Measurements from ENCODE around the gene GPD1.
"Not testable (repeated sequence)": the region's sequence is repeated elsewhere in the genome, so short reads cannot be mapped to it uniquely, and the experiment has no call there.

The GPD1 gene

GRCh38 chr12:50151047-50151687 is 47.4 kb downstream of the GPD1 start:
- Histone ChIP-seq H3K27me3 (ENCODE audit: insufficient read depth, low read length, poor library complexity, severe bottlenecking) (no peaks in the 10 kb centered on the region), H3K9me3 (ENCODE audit: insufficient read depth, low read depth, low read length) (no peaks in the 10 kb centered on the region), H3K4me3 (ENCODE audit: low read length, poor library complexity, severe bottlenecking) (no peak overlapping the region), H3K4me2 (ENCODE audit: low read depth, low read length, poor library complexity, severe bottlenecking) (no peak overlapping the region), H3K79me2 (ENCODE audit: insufficient read depth, low read length) (peaks cover 38% of the 10 kb centered on the region), H3F3A (ENCODE audit: low read depth) (no peaks in the 10 kb centered on the region), H3K9me2 (replicated peaks; ENCODE audit: low read depth, low read length) (no peaks in the 10 kb centered on the region), H3K9ac (ENCODE audit: low read depth, low read length, poor library complexity, severe bottlenecking) (no peak overlapping the region), H2AFZ (ENCODE audit: low read length) (no peak overlapping the region), H3K4me1 (ENCODE audit: insufficient read depth, low read length, poor library complexity, severe bottlenecking) (peaks cover 4% of the 10 kb centered on the region), H3K36me3 (ENCODE audit: insufficient read depth, low read length) (no peaks in the 10 kb centered on the region; the same call in 1 of the 2 replicates), H4K20me1 (ENCODE audit: insufficient read depth, low read length, poor library complexity, severe bottlenecking) (no peaks in the 10 kb centered on the region)
- no peak for TF ChIP-seq EZH2phosphoT487 (IDR thresholded peaks at IDR 0.05; ENCODE audit: borderline replicate concordance)
- TF ChIP-seq, protein P1, sequence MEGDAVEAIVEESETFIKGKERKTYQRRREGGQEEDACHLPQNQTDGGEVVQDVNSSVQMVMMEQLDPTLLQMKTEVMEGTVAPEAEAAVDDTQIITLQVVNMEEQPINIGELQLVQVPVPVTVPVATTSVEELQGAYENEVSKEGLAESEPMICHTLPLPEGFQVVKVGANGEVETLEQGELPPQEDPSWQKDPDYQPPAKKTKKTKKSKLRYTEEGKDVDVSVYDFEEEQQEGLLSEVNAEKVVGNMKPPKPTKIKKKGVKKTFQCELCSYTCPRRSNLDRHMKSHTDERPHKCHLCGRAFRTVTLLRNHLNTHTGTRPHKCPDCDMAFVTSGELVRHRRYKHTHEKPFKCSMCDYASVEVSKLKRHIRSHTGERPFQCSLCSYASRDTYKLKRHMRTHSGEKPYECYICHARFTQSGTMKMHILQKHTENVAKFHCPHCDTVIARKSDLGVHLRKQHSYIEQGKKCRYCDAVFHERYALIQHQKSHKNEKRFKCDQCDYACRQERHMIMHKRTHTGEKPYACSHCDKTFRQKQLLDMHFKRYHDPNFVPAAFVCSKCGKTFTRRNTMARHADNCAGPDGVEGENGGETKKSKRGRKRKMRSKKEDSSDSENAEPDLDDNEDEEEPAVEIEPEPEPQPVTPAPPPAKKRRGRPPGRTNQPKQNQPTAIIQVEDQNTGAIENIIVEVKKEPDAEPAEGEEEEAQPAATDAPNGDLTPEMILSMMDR (conservative IDR thresholded peaks at IDR 0.05; ENCODE audit: low read length) = no peak

DNA sequence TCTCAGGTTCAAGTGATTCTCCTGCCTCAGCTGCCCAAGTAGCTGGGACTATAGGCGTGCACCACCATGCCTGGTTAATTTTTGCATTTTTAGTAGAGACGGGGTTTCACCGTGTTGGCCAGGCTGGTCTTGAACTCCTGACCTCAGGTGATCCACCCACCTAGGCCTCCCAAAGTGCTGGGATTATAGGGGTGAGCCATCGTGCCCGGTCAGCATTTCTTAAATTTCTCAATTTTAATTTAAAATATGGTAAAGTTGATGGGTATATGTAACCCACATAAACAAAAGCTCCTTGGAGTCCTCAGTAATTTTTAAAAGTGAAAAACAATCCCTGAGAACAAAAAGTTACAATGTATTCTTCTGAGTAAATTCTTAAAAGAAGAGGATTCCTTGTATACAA is 51.1 kb downstream of the GPD1 start:
- H2AFZ ChIP-seq (ENCODE audit: low read length); H3K36me3 ChIP-seq (ENCODE audit: insufficient read depth, low read length); H3K4me1 ChIP-seq (ENCODE audit: insufficient read depth, low read length, poor library complexity, severe bottlenecking); H3K9me2 ChIP-seq (replicated peaks; ENCODE audit: low read depth, low read length); H3K9ac ChIP-seq (ENCODE audit: low read depth, low read length, poor library complexity, severe bottlenecking); H3K4me2 ChIP-seq (ENCODE audit: low read depth, low read length, poor library complexity, severe bottlenecking); H3F3A ChIP-seq (ENCODE audit: low read depth); H3K9me3 ChIP-seq (ENCODE audit: insufficient read depth, low read depth, low read length); H3K4me3 ChIP-seq (ENCODE audit: low read length, poor library complexity, severe bottlenecking); H4K20me1 ChIP-seq (ENCODE audit: insufficient read depth, low read length, poor library complexity, severe bottlenecking); H3K27me3 ChIP-seq (ENCODE audit: insufficient read depth, low read length, poor library complexity, severe bottlenecking): not testable (repeated sequence)
- H3K79me2 ChIP-seq (ENCODE audit: insufficient read depth, low read length) = peaks cover 61% of the 10 kb centered on the region

GRCh38 chr12:50156641-50157040 is 52.8 kb downstream of the GPD1 start:
- H3K9me2 ChIP-seq (replicated peaks; ENCODE audit: low read depth, low read length) = no peaks in the 10 kb centered on the region
- H3K4me3 ChIP-seq (ENCODE audit: low read length, poor library complexity, severe bottlenecking) = no peak overlapping the region
- peaks cover 13% of the 10 kb centered on the region for H4K20me1 ChIP-seq (ENCODE audit: insufficient read depth, low read length, poor library complexity, severe bottlenecking)
- no peak for TF ChIP-seq EZH2phosphoT487 (IDR thresholded peaks at IDR 0.05; ENCODE audit: borderline replicate concordance)
- TF ChIP-seq, protein P1 (conservative IDR thresholded peaks at IDR 0.05; ENCODE audit: low read length) = no peak
- H3K9me3 ChIP-seq (ENCODE audit: insufficient read depth, low read depth, low read length) = no peaks in the 10 kb centered on the region
- no peaks in the 10 kb centered on the region for H3K27me3 ChIP-seq (ENCODE audit: insufficient read depth, low read length, poor library complexity, severe bottlenecking)
- H3K36me3 ChIP-seq (ENCODE audit: insufficient read depth, low read length) = no peaks in the 10 kb centered on the region; the same call in 1 of the 2 replicates
- no peak overlapping the region for H2AFZ ChIP-seq (ENCODE audit: low read length)
- H3K9ac ChIP-seq (ENCODE audit: low read depth, low read length, poor library complexity, severe bottlenecking) = no peak overlapping the region
- peaks cover 11% of the 10 kb centered on the region for H3K4me1 ChIP-seq (ENCODE audit: insufficient read depth, low read length, poor library complexity, severe bottlenecking)
- H3F3A ChIP-seq (ENCODE audit: low read depth) = no peaks in the 10 kb centered on the region
- no peak overlapping the region for H3K4me2 ChIP-seq (ENCODE audit: low read depth, low read length, poor library complexity, severe bottlenecking)
- H3K79me2 ChIP-seq (ENCODE audit: insufficient read depth, low read length) = peaks cover 71% of the 10 kb centered on the region

DNA sequence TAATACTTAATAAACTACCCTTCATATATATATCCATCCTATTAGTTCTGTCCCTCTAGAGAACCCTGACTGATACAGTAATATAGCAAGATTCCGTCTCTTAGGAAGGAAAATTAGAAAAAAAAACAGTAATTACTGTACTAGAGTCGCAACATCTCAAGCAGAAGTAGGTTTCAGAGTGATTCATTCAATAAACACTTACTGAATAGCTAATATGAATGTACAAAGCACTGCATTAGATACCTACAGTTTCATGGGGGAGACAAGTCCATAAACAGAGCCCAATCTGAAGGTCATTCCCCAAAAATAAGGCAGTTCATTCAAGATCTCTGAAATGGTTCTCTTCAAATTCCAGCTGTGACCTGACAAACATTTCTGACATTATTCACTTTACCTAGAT is 53.5 kb downstream of the GPD1 start:
- Histone ChIP-seq H3K9ac (ENCODE audit: low read depth, low read length, poor library complexity, severe bottlenecking) (no peak overlapping the region), H3K4me1 (ENCODE audit: insufficient read depth, low read length, poor library complexity, severe bottlenecking) (peaks cover 14% of the 10 kb centered on the region), H3K79me2 (ENCODE audit: insufficient read depth, low read length) (peaks cover 72% of the 10 kb centered on the region), H3K27me3 (ENCODE audit: insufficient read depth, low read length, poor library complexity, severe bottlenecking) (no peaks in the 10 kb centered on the region), H3K9me3 (ENCODE audit: insufficient read depth, low read depth, low read length) (no peaks in the 10 kb centered on the region), H3K36me3 (ENCODE audit: insufficient read depth, low read length) (no peaks in the 10 kb centered on the region; the same call in 1 of the 2 replicates), H3K4me2 (ENCODE audit: low read depth, low read length, poor library complexity, severe bottlenecking) (no peak overlapping the region), H2AFZ (ENCODE audit: low read length) (no peak overlapping the region), H3K9me2 (replicated peaks; ENCODE audit: low read depth, low read length) (no peaks in the 10 kb centered on the region), H4K20me1 (ENCODE audit: insufficient read depth, low read length, poor library complexity, severe bottlenecking) (peaks cover 16% of the 10 kb centered on the region), H3K4me3 (ENCODE audit: low read length, poor library complexity, severe bottlenecking) (no peak overlapping the region), H3F3A (ENCODE audit: low read depth) (no peaks in the 10 kb centered on the region)
- TF ChIP-seq EZH2phosphoT487 (IDR thresholded peaks at IDR 0.05; ENCODE audit: borderline replicate concordance) = no peak
- TF ChIP-seq, protein P1 (conservative IDR thresholded peaks at IDR 0.05; ENCODE audit: low read length) = no peak

All from Loucy (cell line).